GM21529 (cell line): ENCODE measurements around the gene SRRM4.
"Not testable (repeated sequence)": the region's sequence is repeated elsewhere in the genome, so short reads cannot be mapped to it uniquely, and the experiment has no call there.

ENCODE experiments used
- ATAC-seq: cut with Tn5 transposase; IDR thresholded peaks from one replicate; pipeline ENCODE4 v1.9.1; 2021; ENCODE audit not compliant: unreplicated experiment

SRRM4 gene

DNA sequence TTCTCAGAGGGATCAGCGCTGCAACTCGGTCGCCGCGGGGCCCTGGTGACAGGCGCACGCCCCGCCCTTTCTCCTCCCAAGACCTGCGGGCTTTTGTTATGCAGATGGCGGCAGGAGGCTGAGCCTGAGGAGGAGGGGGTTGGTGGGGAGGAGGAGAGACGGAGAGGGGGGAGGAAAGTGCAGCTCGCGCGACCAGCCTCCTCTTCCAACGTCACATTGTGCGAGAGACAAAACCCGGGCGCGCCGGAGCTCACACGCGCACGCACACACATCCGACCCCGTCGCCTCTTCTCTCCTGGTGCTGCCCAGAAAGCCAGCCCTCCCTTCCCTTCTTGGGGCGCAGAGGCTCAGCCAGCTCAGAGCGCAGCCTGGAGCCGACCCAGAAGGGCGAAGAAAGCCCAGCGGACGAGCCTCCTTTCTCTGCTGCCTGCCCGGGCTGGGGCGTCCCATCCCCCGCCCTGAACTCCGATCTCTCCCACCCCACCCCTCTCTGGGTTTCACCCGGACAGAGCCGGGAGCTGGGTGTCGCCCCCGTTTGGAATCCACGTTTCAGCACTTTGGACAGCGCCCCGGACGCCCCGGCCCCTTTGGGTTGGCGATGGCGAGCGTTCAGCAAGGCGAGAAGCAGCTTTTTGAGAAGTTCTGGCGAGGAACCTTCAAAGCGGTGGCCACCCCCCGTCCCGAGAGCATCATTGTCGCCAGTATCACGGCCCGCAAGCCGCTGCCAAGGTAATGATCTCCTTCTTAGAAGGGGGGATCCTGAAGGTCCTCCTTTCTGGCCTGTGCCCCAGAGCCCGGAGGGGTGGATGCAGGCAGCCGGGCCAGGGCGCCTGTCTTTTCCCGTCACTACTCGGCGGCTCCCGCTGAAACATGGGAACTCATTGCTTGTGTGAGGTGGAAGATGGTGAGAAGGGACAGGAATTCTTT lies at the start of gene SRRM4:
Gene SRRM4, plus strand, starts transcription at position 257 of the 927 bp plus-strand sequence. Its CDS starts 342 bp downstream, at position 599.
- ATAC-seq, result no peak

DNA sequence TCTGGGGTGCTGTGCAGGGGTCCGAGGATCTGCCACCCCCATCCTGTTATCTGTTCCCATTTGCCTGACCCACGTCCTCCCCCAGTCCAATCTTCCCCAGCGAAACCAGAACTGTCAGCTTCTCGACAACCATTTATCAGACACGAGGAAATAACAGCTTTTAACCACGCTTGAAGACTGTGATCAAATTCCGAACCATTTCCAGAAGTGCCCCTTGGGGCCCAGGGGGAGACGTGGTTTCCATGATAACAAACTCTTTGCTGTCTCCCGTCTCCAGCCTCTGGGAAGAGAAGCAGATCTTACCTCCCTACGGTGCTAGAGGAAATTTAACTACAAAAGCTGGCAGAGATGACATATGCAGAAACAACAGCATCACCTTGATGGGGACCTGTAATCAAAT lies 35.1 kb upstream of the SRRM4 start:
- ATAC-seq, result no peak

GRCh38 chr12:118958520-118958919 lies 22.8 kb upstream of the SRRM4 start:
- no peak for ATAC-seq

DNA sequence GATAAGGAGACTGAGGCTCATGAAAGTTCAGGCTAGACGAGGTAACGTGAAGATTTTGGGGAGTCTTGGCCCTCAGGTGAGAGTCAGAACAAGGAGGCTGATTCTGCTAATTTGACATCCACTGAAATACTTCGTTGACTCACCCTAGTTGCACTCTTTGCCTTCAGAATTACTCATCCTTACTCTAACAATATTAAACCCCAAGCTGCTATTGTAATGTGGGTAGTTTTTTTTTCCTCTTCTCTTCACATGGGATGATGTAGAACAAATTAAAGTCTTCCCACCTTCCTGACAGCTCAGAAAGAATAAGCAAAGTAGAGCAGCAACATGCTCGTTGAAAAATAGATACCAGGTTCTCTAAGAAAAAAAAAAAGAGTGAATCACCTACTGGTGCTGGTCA lies 22.0 kb upstream of the SRRM4 start:
- ATAC-seq, result no peak

DNA sequence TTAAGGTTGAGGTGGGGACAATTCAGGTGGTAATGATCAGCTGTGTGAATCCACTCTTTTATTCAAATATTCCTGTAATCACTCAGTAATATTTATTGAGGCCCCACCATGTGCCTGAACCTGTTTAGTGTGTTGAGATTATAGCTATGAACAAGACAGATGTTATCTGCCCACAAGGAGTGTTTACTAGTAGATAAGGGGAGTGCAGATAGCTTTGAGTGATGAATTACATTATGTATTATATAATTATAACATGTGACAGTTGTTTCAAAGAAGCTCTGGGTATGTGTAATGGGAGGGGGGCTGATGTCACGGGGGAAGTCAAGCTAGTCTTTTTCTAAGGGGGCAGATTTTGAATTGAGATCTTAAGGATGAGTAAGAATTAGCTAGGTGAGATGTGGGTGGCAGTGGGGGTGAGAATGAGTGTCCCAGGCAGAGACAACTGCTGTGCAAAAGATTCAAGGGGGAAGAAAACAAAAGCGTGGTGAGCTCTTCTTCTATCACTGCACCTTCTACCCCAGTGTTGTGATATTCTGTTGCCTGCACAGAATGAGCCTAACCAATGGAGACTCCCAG lies 21.3 kb upstream of the SRRM4 start:
- no peak for ATAC-seq

- ATAC-seq, result no peak
Observed at GRCh38 chr12:118960865-118961264, 20.5 kb upstream of the SRRM4 start.

DNA sequence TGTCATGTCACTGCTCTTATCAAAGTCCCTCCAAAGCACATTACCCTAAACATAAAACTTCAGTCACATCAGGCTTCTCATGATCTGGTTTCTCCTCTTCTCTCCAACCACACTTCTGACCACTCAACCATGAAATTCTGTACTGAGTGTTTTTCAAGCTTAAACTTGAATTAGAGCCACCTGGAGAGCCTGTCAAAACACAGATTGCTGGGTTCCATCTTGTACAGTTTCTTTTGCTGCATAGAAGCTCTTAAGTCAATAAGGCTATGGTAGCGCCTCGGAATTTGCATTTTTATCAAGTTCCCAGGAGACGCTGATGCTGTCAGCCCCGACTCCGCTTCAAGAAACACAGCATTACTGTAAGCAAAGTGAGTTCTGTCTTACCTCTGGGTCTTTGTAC lies 16.4 kb upstream of the SRRM4 start:
- ATAC-seq, result no peak

DNA sequence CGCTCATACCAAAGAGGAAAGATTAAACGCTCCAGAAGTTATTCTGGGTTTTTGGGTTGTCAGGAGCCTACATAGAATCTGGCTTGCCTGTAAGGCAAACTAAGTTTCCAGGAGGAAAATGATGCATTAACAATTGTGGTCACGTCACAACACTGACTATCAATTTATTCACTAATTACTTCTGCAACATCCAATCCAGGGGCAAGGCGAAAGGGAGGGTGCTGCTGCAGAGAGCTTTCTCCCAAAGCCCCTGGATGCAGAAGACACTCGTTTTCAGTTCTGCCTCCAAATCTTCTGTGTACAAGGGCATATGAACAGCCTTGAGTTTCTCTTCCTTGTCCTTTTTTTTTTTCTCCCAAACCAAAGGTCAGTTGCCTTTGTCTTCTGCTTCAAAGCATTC lies 10.5 kb upstream of the SRRM4 start:
- ATAC-seq, result no peak

GRCh38 chr12:118972982-118973381 lies 8.4 kb upstream of the SRRM4 start:
- ATAC-seq, result no peak

DNA sequence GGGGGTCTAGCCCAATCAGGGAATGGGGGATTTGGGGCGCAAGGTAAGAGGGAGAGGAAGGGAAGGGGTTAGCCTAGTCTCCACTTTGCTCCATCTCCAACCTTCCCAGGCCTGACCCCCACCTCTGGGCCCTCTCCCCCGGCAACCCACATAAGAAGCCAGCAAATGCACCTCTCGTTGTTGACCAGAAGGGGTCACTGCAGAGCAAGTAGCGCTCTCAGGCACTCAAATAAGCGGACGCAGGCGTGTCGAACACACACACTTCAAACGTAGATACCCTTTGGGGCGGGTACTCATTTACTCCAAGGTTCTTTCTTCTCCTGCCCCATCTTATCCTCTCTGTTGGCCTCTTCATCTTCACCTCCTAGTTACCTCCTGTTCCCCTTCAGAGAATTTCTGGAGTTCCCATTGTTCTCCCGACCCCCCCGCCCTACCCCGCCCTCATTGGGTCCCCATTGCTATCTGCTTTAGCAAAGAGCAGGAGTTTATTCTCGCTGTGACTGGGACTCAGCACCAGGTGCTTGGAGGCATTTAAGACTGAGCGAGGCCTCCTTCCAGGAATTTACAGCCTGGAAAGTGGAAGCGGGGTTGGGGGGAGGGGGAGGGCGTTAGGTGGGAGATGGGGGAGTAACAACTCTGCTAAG lies 1.5 kb upstream of the SRRM4 start:
- no peak for ATAC-seq

DNA sequence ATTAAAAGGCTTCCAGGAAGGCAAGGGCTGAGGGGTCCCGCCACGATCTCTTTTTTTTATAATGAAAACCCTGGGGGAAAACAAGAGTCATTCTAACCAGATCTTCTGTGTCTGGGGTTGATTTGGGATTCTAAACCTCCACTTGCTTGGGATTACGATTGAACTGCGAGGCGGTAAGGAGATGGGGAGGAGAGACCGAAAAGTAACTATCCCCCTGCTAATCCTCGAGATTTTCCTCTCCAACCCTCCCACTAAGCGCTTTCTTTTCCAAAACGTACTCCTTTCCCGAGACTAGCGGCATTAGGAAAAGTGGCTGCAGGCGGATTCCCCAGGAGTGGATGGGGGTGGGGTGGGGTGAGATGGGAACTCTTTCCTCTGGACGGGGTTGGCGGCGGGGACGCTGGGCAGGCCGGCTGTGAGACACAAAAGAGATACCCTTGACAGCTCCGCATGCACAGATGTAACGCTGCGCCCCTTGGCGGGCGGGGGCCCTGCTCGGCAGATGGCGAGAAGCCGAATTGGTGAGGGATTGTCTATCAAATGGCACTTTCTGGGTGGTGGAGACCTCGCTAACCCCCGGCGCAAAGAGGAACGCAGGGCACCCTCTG lies 830 bp upstream of the SRRM4 start:
- ATAC-seq, result no peak

GRCh38 chr12:118982302-118982701 lies 961 bp downstream of the SRRM4 start:
- no peak for ATAC-seq

DNA sequence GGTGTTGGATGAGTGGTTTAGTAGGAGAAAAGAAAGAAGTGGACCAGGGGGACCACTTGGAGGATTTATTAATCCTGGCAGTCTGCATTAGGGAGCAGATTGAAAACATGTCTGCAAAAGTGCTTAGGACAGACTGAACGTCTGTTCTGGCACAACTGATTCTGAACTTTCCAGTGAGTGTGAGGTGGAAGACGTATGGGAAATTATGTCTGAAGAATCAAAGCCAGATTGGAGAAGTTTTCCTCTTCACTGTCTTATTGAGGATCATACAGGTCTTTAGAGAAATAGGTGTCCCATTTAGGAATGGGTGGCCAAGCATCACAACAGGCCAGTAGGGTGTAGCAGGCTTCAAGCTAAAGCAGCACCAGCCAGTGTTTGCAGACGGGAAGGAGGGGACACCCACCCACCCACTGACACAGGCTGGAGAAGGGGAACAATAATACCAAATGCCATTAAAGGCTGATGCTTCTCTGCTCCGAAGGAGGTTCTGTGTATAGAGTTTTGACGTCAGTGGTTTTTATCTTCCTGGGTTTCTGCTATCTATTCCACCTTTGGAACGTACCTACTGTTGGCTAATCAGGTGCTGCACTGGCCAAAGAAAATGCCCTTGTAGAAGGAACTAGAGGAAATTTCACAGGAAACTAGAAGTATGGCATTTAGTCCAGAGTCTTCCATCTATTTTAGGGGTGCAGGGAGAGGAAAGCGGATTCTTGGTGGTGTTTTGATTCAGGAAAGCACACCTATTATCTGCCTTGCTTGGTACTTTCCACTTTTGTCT lies 1.8 kb downstream of the SRRM4 start:
- no peak for ATAC-seq

GRCh38 chr12:118984161-118984943 lies 3.0 kb downstream of the SRRM4 start:
- ATAC-seq, result no peak

- no peak for ATAC-seq
Observed at GRCh38 chr12:118986050-118986449, 4.7 kb downstream of the SRRM4 start.

GRCh38 chr12:118999107-118999506 lies 17.8 kb downstream of the SRRM4 start:
- no peak for ATAC-seq

- ATAC-seq, result no peak
Observed at GRCh38 chr12:119005085-119005484, 23.7 kb downstream of the SRRM4 start.

DNA sequence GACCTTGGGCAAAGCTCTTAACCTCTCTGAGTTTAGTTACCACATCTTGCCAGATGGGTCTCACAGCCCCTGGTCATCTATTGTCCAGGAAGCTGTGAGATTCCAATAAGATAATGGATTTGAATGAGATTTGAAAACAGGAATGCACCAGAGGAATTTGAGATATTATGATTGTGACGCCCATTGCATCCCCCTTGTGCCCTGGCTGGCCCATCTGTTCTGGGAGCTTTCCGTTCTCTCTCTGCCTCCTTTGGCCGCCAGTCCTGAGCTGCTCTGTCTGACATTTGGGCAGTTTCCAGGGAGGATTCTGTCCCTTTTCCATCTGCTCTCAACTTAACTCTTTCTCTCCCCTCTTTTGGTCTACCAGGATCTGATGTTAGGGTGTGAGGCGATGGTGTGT lies 24.6 kb downstream of the SRRM4 start:
- ATAC-seq, result no peak

- no peak for ATAC-seq
Observed at GRCh38 chr12:119006746-119007145, 25.4 kb downstream of the SRRM4 start.

DNA sequence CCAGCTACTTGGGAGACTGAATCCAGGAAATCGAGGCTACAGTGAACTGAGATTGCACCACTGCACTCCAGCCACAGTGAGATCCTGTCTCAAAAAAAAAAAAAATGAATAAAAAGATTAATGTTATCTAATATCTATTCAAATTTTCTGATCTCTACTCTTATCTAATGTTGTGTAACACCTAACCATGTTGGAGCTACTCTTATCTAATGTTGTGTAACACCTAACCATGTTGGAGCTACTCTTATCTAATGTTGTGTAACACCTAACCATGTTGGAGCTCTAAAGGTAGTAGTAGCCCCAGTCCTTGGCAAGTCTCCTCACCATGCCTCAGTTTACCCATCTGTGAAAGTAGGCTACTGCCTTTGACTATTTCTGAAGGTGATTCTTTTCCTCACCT lies 26.9 kb downstream of the SRRM4 start:
- not testable (repeated sequence) for ATAC-seq
